ENCODE measurements around the gene ZNF236.
A peak's percentile ranks its signal among the peaks of the same experiment; 100 is the strongest.
"Not testable (repeated sequence)": the region's sequence is repeated elsewhere in the genome, so short reads cannot be mapped to it uniquely, and the experiment has no call there.

The ZNF236 gene

DNA sequence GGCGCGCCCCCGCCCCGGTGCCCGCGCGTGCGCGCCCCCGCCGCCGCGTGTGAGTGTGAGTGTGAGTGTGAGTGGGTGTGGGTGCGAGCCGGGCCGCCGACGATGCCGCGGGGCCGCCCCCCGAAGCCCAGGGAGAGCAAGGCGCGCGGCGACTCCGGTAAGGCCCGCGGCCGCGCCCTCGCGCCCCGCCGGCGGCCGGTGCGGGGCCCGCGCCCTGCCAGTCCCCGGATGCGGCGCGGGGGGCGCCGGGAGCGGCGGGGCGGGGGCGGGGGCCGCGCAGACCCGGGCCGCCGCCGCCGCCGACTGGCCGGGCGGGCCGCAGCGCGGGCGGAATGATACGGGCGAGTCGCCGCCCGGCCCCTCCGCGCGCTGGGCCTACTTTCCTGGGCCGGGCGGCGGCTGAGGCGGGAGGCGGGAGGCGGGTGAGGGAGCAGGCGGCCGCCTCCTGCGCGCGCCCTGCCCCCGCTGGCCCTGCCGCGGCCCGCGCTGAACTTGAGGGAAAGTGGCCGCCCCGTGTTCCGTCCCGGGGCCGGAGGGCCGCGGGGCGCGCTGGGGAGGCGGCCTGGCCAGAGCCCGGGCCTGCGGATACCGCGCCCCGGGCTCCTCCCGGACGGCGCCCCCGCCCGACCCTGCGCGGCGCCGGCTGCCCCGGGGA is at the start of gene ZNF236:
TSS of gene ZNF236 (plus strand) at position 52 of the 655 bp plus-strand sequence. CDS start at position 103, 51 bp downstream.
- peak; percentile 67 for DNase-seq

DNA sequence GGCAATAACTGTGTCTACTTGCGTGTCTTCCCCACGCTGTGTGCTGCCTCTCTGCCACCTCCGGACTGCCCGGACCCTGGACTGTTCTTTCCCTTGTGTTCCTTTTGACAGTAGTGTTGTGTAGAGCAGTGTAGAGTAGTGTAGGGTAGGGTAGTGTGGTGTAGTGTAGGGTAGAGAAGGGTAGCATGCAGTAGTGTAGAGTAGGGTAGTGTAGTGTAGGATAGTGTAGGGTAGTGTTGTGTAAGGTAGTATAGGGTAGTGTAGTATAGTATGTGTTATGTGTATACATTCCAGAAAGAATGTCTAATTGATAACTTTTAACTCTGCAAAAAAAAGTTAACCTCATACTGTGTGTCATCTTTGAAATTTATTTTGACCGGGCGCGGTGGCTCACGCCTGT is 49.7 kb upstream of the ZNF236 start:
- DNase-seq, result no peak

- not testable (repeated sequence) for DNase-seq
Observed at GRCh38 chr18:76777036-76777435, 45.3 kb upstream of the ZNF236 start.

GRCh38 chr18:76783786-76784484 is 38.4 kb upstream of the ZNF236 start:
- no peak for DNase-seq

GRCh38 chr18:76785872-76786271 is 36.5 kb upstream of the ZNF236 start:
- no peak for DNase-seq

GRCh38 chr18:76788571-76789317 is 33.6 kb upstream of the ZNF236 start:
- no peak for DNase-seq

DNA sequence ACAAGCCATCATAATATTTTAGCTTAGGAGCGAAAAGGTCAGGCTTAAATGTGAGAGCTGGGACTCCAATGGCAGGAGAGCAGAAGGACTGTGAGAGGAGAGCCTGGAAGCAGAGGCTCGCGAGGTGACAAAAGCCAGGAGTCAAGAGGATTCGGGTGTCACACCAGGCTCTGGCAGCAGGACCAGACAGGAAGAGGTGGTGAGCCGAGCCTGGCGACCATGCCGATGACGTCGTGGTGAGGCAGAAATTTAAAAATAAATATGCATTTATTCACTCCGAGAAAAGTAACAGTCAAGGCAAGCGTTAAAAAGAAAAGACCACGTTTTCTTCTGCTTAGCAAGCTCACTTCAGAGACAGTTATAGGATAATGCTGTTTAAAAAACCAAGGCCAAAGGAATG is 31.3 kb upstream of the ZNF236 start:
- no peak for DNase-seq

DNA sequence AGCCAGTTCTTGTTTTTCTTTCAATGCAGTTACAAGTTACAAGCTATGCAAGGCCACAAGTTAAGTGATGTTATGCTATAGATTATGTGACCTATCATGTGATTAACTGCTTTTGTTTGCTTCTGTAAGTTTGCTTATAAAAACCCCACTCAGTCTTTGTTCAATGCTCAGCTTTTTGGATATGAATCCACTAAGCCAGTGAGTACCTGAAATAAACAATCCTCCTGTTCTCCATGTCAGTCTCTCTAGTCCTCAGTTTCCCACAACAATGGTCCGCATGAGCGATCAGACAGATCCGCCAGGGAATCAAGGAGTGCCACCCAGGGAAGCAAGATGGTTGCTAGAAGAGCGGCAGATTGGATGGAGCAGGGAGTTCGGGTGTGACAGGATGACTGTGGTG is 30.7 kb upstream of the ZNF236 start:
- DNase-seq, result no peak

DNA sequence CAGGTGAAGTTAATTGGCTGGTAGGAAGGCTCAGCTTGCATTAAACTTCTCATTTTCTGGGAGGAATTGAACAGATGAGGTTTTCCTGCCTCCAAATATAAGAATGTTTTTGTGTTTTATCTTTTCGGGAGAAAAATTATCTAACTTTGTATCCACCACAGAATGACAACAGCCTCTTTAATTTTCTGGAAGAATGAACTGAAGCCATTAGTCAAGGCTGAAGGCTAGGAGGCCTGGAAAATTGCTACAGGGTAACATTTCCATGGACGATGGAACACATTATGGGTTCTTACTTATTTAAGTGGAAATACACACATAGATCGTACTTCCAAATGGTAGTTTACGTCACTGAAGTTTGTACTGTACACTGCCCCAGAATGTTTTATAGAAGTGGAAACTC is 28.0 kb upstream of the ZNF236 start:
- no peak for DNase-seq

- peak; percentile 49 for DNase-seq
Observed at GRCh38 chr18:76801567-76802505, 20.5 kb upstream of the ZNF236 start.

GRCh38 chr18:76803413-76803812 is 18.9 kb upstream of the ZNF236 start:
- no peak for DNase-seq

- peak; percentile 61 for DNase-seq
Observed at GRCh38 chr18:76803814-76804213, 18.5 kb upstream of the ZNF236 start.

- no peak for DNase-seq
Observed at GRCh38 chr18:76805221-76805620, 17.1 kb upstream of the ZNF236 start.

GRCh38 chr18:76806301-76806700 is 16.1 kb upstream of the ZNF236 start:
- no peak for DNase-seq

GRCh38 chr18:76808561-76808960 is 13.8 kb upstream of the ZNF236 start:
- no peak for DNase-seq

- DNase-seq, result not testable (repeated sequence)
Observed at GRCh38 chr18:76811530-76811929, 10.8 kb upstream of the ZNF236 start.

- no peak for DNase-seq
Observed at GRCh38 chr18:76814256-76814655, 8.1 kb upstream of the ZNF236 start.

DNA sequence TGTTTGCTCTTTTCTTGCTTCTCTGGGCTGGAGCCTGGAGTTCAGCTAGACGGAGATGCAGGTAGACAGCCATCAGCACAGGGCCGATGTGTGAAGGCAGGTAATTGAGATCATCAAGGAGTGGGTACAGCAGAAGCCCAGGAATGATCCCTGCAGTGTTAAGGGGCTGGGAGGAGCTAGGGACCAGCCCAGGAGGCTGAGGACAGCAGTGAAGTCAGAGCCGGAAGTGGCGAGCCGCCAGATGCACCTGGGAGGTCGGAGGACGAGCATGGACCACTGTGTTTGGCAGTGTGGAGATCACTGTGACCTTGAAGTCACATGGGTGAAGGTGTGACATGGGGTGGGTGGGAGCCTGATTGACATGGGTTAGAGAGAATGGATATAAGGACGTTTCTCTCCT is 6.2 kb upstream of the ZNF236 start:
- DNase-seq, result no peak

GRCh38 chr18:76817888-76818611 is 4.3 kb upstream of the ZNF236 start:
- DNase-seq, result no peak

GRCh38 chr18:76819411-76820136 is 2.8 kb upstream of the ZNF236 start:
- no peak for DNase-seq

DNA sequence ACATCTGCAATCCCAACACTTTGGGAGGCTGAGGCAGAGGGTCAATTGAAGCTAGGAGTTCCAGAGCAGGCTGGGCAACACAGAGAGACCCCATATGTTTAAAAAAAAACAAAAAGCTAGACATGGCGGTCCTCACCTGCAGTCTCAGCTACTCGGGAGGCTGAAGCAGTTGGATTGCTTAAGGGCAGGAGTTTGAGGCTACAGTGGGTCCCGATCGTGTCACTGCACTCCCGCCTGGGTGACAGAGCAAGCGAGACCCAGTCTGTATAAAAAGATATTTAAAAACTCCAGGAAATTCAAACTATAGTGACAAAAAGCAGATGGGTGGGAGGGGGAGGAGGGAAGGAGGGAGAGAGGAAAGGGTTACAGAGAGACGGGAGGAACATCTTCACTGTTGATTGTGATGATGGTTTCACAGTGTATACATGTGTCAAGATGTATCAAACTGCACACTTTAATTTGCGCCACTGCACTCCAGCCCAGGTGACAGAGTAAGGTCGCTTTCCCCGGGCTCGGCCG is 942 bp upstream of the ZNF236 start:
- no peak for DNase-seq
